Testis (tissue), 3 donors: ENCODE measurements around the gene RPS15. TPM values are rescaled to one million over a fixed set of nuclear protein-coding genes. Genes with fewer than 3 reads are reported as not detected.

Experiments used
- DNase-seq: peaks from one replicate; pipeline ENCODE4 v3.0.0-alpha.2; 2019
- H3K27ac ChIP-seq, 2 donors: fragments of 200-600 bp; sonication (generic); one replicate each; pipeline ENCODE4 v1.5.1; 2019
- H3K27me3 ChIP-seq: fragments of 200-600 bp; sonication (generic); one replicate; pipeline ENCODE4 v1.5.1; 2019
- H3K36me3 ChIP-seq: fragments of 200-600 bp; sonication (generic); one replicate; pipeline ENCODE4 v1.5.1; 2017; ENCODE audit warnings: low read depth; ENCODE audit errors: missing control alignments
- H3K4me1 ChIP-seq: fragments of 200-600 bp; sonication (generic); one replicate; pipeline ENCODE4 v1.5.1; 2019
- H3K4me3 ChIP-seq, 2 donors: fragments of 200-600 bp; sonication (generic); one replicate each; pipeline ENCODE4 v1.5.1; 2017 to 2019
- H3K9me3 ChIP-seq: fragments of 200-600 bp; sonication (generic); one replicate; pipeline ENCODE4 v1.5.1; 2017
- CTCF ChIP-seq, 3 experiments: fragments of 450-650 bp in 2 of 3; fragments of 200-600 bp in 1 of 3; sonication (generic) in 1 of 3; IDR thresholded peaks; one replicate each; pipeline ENCODE4 v1.5.1; 2016 to 2019; ENCODE audit warnings: antibody characterized with exemption in 3 of 3, mild to moderate bottlenecking in 2 of 3, moderate library complexity in 1 of 3
- POLR2A ChIP-seq: fragments of 450-650 bp; IDR thresholded peaks from one replicate; pipeline ENCODE4 v1.6.1; 2017; ENCODE audit warnings: antibody characterized with exemption, mild to moderate bottlenecking, moderate library complexity
- WGBS, 2 donors: methylation state at CpG; one replicate each; pipeline ENCODE4 v1.1.5; 2018; 5-methylcytosine and 5-hydroxymethylcytosine counted together
- intact Hi-C: fragments of 100-400 bp; cut with DNase I; formaldehyde crosslinking; loops from one replicate; pipeline ENCODE4 v1.15.1; 2023; ENCODE audit warnings: low total_unique reads
- polyA plus RNA-seq: library from polyadenylated mRNA; stranded (reverse); fragments of 350-450 nt; fragmentation: Illumina TruSeq; extraction: RNeasy Lipid Tissue Mini Kit (QIAGEN cat#74804); gene quantifications from one replicate; pipeline ENCODE4 v1.2.3, GENCODE V29; 2014; ENCODE audit warnings: low read depth, low replicate concordance; ENCODE audit not compliant: insufficient read depth
- total RNA-seq, 2 donors: library from RNA; depleted of rRNA; stranded (reverse); fragments of >200 nt; gene quantifications; one replicate each; pipeline ENCODE4 v1.2.3, GENCODE V29; 2016

The RPS15 gene
- total and polyA plus RNA-seq, 3 donors from 2014 or later, result 768 to 1,750 (median 1,248) TPM

- Histone ChIP-seq H3K4me3 (no peak overlapping the region), H3K27ac (no peak overlapping the region), H3K27me3 (no peaks in the 10 kb centered on the region), H3K36me3 (no peaks in the 10 kb centered on the region), H3K9me3 (no peaks in the 10 kb centered on the region), H3K4me1 (peaks cover 18% of the 10 kb centered on the region)
- 83 to 97% methylated on average over 4 to 14 of the region's 14 CpGs for whole genome bisulfite sequencing, 2 donors
- intact Hi-C loops, result no loop called here
- DNase-seq, result no peak
- TF ChIP-seq POLR2A (no peak), CTCF (IDR thresholded peaks at IDR 0.05) (no peak)
Observed at GRCh38 chr19:1430246-1430645, 8.0 kb upstream of the RPS15 start.

GRCh38 chr19:1431759-1432506 lies 6.3 kb upstream of the RPS15 start:
- intact Hi-C loops, result no loop called here
- Histone ChIP-seq H3K9me3 (no peaks in the 10 kb centered on the region), H3K4me3 (no peak overlapping the region), H3K4me1 (peaks cover 18% of the 10 kb centered on the region), H3K36me3 (no peaks in the 10 kb centered on the region), H3K27me3 (no peaks in the 10 kb centered on the region), H3K27ac (no peak overlapping the region)
- no peak for DNase-seq
- TF ChIP-seq CTCF (IDR thresholded peaks at IDR 0.05) (no peak), POLR2A (no peak)
- WGBS, 2 donors, result 88 to 90% methylated on average over 17 to 24 of the region's 24 CpGs

GRCh38 chr19:1432507-1432887 lies 5.7 kb upstream of the RPS15 start:
- no peaks in the 10 kb centered on the region for H3K27me3 ChIP-seq
- intact Hi-C loops, result no loop called here
- H3K27ac ChIP-seq, result no peak overlapping the region
- H3K36me3 ChIP-seq, result no peaks in the 10 kb centered on the region
- TF ChIP-seq POLR2A (no peak), CTCF (IDR thresholded peaks at IDR 0.05) (no peak)
- 91 to 94% methylated on average over 14 to 16 of the region's 16 CpGs for WGBS, 2 donors
- H3K4me3 ChIP-seq, result no peak overlapping the region
- DNase-seq, result no peak
- H3K9me3 ChIP-seq, result no peaks in the 10 kb centered on the region
- peaks cover 18% of the 10 kb centered on the region for H3K4me1 ChIP-seq

GRCh38 chr19:1433119-1434039 lies 4.8 kb upstream of the RPS15 start:
- H3K4me3 ChIP-seq, result no peak overlapping the region
- DNase-seq, result no peak
- TF ChIP-seq CTCF (IDR thresholded peaks at IDR 0.05) (no peak), POLR2A (no peak)
- H3K27ac ChIP-seq, result no peak overlapping the region
- H3K4me1 ChIP-seq, result peaks cover 18% of the 10 kb centered on the region
- 81 to 92% methylated on average over 14 to 33 of the region's 47 CpGs for WGBS, 2 donors
- intact Hi-C loops, result no loop called here
- no peaks in the 10 kb centered on the region for H3K9me3 ChIP-seq
- H3K36me3 ChIP-seq, result no peaks in the 10 kb centered on the region
- H3K27me3 ChIP-seq, result no peaks in the 10 kb centered on the region
